ENCODE results near the gene GRPEL1.
A peak's percentile ranks its signal among the peaks of the same experiment; 100 is the strongest.

GRPEL1 gene

GRCh38 chr4:7107166-7107905, 39.5 kb upstream of the GRPEL1 start:
- H3K9me3 ChIP-seq (ENCODE audit: control insufficient read depth, low read length) = no peaks in the 10 kb centered on the region
- H3K4me2 ChIP-seq (ENCODE audit: low read length) = no peak overlapping the region
- H3K27me3 ChIP-seq (ENCODE audit: control insufficient read depth, insufficient read depth, low read length) = no peaks in the 10 kb centered on the region
- H2AFZ ChIP-seq = no peak overlapping the region
- H3K27ac ChIP-seq = no peak overlapping the region
- no peaks in the 10 kb centered on the region for H3K36me3 ChIP-seq (ENCODE audit: control insufficient read depth, insufficient read depth, low read length)
- H3K79me2 ChIP-seq = no peaks in the 10 kb centered on the region
- H3K9ac ChIP-seq = no peak overlapping the region
- no peak overlapping the region for H3K4me3 ChIP-seq (ENCODE audit: low read depth, low read length)
- TF ChIP-seq CTCF (IDR thresholded peaks at IDR 0.05) = no peak
- H3K4me1 ChIP-seq = no peaks in the 10 kb centered on the region

GRCh38 chr4:7105276-7105675, 37.4 kb upstream of the GRPEL1 start:
- H3K4me2 ChIP-seq (ENCODE audit: low read length) = no peak overlapping the region
- no peak overlapping the region for H3K27ac ChIP-seq
- no peaks in the 10 kb centered on the region for H3K4me1 ChIP-seq
- TF ChIP-seq CTCF (IDR thresholded peaks at IDR 0.05) = no peak
- no peaks in the 10 kb centered on the region for H3K27me3 ChIP-seq (ENCODE audit: control insufficient read depth, insufficient read depth, low read length)
- H3K9me3 ChIP-seq (ENCODE audit: control insufficient read depth, low read length) = no peaks in the 10 kb centered on the region
- no peaks in the 10 kb centered on the region for H3K79me2 ChIP-seq
- no peak overlapping the region for H3K9ac ChIP-seq
- H3K4me3 ChIP-seq (ENCODE audit: low read depth, low read length) = no peak overlapping the region
- H3K36me3 ChIP-seq (ENCODE audit: control insufficient read depth, insufficient read depth, low read length) = no peaks in the 10 kb centered on the region
- no peak overlapping the region for H2AFZ ChIP-seq

GRCh38 chr4:7104366-7105031, 36.6 kb upstream of the GRPEL1 start:
- no peak overlapping the region for H3K4me2 ChIP-seq (ENCODE audit: low read length)
- H3K36me3 ChIP-seq (ENCODE audit: control insufficient read depth, insufficient read depth, low read length) = no peaks in the 10 kb centered on the region
- no peak overlapping the region for H3K27ac ChIP-seq
- H3K27me3 ChIP-seq (ENCODE audit: control insufficient read depth, insufficient read depth, low read length) = no peaks in the 10 kb centered on the region
- TF ChIP-seq CTCF (IDR thresholded peaks at IDR 0.05) = no peak
- H3K9ac ChIP-seq = no peak overlapping the region
- no peaks in the 10 kb centered on the region for H3K9me3 ChIP-seq (ENCODE audit: control insufficient read depth, low read length)
- H3K4me1 ChIP-seq = no peaks in the 10 kb centered on the region
- no peaks in the 10 kb centered on the region for H3K79me2 ChIP-seq
- H3K4me3 ChIP-seq (ENCODE audit: low read depth, low read length) = no peak overlapping the region
- H2AFZ ChIP-seq = no peak overlapping the region

- Histone ChIP-seq H3K27ac (no peak overlapping the region), H3K9me3 (ENCODE audit: control insufficient read depth, low read length) (no peaks in the 10 kb centered on the region), H3K36me3 (ENCODE audit: control insufficient read depth, insufficient read depth, low read length) (no peaks in the 10 kb centered on the region), H3K79me2 (no peaks in the 10 kb centered on the region), H3K4me1 (no peaks in the 10 kb centered on the region), H3K9ac (no peak overlapping the region), H3K4me2 (ENCODE audit: low read length) (peak overlapping the region; percentile 57), H2AFZ (peak overlapping the region; percentile 74), H3K27me3 (ENCODE audit: control insufficient read depth, insufficient read depth, low read length) (no peaks in the 10 kb centered on the region), H3K4me3 (ENCODE audit: low read depth, low read length) (peak overlapping the region; percentile 74)
- TF ChIP-seq CTCF (IDR thresholded peaks at IDR 0.05) = no peak
Observed at GRCh38 chr4:7103607-7104365, 35.9 kb upstream of the GRPEL1 start.
